Muscle layer of colon (tissue), 2 donors: ENCODE measurements around the gene ABCA7.

ENCODE experiments used
- H3K27ac ChIP-seq: one replicate; pipeline ENCODE4 v1.7.0; 2013; ENCODE audit warnings: low read depth, mild to moderate bottlenecking, low read length, moderate library complexity
- H3K27me3 ChIP-seq, 2 donors: one replicate each; pipeline ENCODE4 v1.7.0; 2013; ENCODE audit warnings: low read length in 2 of 2, mild to moderate bottlenecking in 2 of 2; ENCODE audit not compliant: insufficient read depth in 2 of 2, control insufficient read depth in 1 of 2
- H3K36me3 ChIP-seq: one replicate; pipeline ENCODE4 v1.7.0; 2013; ENCODE audit warnings: mild to moderate bottlenecking, low read length; ENCODE audit not compliant: insufficient read depth
- H3K4me1 ChIP-seq: one replicate; pipeline ENCODE4 v1.7.0; 2013; ENCODE audit warnings: mild to moderate bottlenecking, low read length; ENCODE audit not compliant: insufficient read depth
- H3K4me3 ChIP-seq, 2 donors: one replicate each; pipeline ENCODE4 v1.7.0; 2013; ENCODE audit warnings: low read length in 2 of 2, low read depth in 1 of 2, mild to moderate bottlenecking in 1 of 2, moderate library complexity in 1 of 2
- H3K9ac ChIP-seq: one replicate; pipeline ENCODE4 v1.7.0; 2013; ENCODE audit warnings: low read length
- H3K9me3 ChIP-seq: one replicate; pipeline ENCODE4 v1.7.0; 2013; ENCODE audit warnings: mild to moderate bottlenecking, low read length
- donor health status: abdominal sarcoma.
- donor health status: Adenocarcinoma of cecum.

The ABCA7 gene

DNA sequence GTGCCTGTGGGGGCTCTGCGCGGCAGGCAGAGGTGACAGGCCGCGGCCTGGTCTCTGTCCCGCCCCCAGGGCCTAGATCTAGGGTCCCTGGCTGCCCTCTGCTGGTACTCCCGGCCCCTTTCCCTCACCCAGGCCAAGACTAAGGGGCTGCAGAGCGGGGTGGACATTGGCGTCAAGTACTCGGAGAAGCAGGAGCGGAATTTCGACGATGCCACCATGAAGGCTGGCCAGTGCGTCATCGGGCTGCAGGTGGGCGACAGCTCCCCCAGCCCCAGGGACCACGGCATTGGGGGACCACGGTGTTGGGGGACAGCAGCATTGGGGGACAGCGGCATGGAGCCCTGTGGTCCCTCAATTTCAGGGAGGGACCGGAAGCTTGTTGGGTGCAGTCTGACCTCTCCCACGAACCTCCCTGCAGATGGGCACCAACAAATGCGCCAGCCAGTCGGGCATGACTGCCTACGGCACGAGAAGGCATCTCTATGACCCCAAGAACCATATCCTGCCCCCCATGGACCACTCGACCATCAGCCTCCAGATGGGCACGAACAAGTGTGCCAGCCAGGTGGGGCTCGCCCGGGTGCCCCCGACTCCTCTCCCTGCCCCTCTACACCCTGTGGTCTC is 3.8 kb upstream of the ABCA7 start:
- H3K36me3 ChIP-seq, result peaks cover 19% of the 10 kb centered on the region

DNA sequence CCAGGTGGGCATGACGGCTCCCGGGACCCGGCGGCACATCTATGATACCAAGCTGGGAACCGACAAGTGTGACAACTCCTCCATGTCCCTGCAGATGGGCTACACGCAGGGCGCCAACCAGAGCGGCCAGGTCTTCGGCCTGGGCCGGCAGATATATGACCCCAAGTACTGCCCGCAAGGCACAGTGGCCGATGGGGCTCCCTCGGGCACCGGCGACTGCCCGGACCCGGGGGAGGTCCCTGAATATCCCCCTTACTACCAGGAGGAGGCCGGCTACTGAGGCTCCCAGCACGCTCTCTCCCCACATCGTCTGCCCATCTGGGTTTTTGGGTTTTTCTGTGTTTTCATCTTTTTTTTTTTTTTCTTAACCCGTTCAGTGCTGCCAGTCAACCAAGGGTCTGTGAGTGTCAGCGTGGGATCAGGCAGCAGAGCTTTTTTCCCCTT is 2.3 kb upstream of the ABCA7 start:
- Histone ChIP-seq H3K4me3 (no peak overlapping the region), H3K36me3 (peaks cover 8% of the 10 kb centered on the region), H3K4me1 (peaks cover 25% of the 10 kb centered on the region), H3K27me3 (peaks cover 0 to 16% of the 10 kb centered on the region in 2 donors), H3K9ac (no peak overlapping the region), H3K27ac (no peak overlapping the region), H3K9me3 (no peaks in the 10 kb centered on the region)

More for the DNA sequence above, 3.8 kb upstream of the ABCA7 start:
- H3K27ac ChIP-seq, result no peak overlapping the region
- no peak overlapping the region for H3K9ac ChIP-seq
- no peaks in the 10 kb centered on the region for H3K9me3 ChIP-seq
- peaks cover 21% of the 10 kb centered on the region for H3K4me1 ChIP-seq
- no peak overlapping the region for H3K4me3 ChIP-seq
- H3K27me3 ChIP-seq, result peaks cover 0 to under 1% of the 10 kb centered on the region in 2 donors

DNA sequence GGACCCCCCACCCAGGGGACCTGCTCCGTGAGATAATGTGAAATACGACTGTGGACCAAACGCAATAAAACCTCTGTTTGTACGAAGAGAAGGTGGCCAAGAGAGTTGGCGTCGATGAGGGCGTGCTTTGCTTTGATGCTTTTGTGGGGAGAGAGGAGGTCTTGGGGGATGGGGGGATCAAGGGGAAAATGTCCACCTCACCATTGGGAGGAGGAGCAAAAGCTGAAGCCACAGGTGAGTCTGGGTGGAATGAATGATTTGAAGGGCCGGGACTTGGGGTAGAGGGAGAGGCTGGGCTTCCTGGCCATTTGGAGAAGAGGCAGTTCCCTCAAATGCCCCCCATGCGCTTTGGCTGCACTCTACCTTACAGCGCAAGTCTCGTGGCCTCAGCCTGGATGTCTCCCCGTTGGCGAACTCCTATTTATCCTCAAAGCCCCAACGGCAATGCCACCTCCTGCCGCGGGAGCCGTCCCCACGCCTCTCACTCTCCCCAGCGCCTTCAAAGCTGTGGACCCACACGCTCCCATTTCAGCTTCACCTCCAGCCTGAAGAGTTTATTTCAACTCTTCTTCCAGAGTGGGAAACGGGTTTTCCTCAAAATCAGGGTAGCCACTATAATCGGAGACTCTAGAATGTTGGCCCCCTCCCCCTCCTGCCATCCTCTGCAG is 795 bp upstream of the ABCA7 start:
- Histone ChIP-seq H3K9ac (no peak overlapping the region), H3K27ac (no peak overlapping the region), H3K4me1 (peaks cover 25% of the 10 kb centered on the region), H3K9me3 (no peaks in the 10 kb centered on the region), H3K27me3 (peaks cover 0 to 19% of the 10 kb centered on the region in 2 donors), H3K36me3 (no peaks in the 10 kb centered on the region), H3K4me3 (peak overlapping the region in 1 of 2 donors; percentile 72)

DNA sequence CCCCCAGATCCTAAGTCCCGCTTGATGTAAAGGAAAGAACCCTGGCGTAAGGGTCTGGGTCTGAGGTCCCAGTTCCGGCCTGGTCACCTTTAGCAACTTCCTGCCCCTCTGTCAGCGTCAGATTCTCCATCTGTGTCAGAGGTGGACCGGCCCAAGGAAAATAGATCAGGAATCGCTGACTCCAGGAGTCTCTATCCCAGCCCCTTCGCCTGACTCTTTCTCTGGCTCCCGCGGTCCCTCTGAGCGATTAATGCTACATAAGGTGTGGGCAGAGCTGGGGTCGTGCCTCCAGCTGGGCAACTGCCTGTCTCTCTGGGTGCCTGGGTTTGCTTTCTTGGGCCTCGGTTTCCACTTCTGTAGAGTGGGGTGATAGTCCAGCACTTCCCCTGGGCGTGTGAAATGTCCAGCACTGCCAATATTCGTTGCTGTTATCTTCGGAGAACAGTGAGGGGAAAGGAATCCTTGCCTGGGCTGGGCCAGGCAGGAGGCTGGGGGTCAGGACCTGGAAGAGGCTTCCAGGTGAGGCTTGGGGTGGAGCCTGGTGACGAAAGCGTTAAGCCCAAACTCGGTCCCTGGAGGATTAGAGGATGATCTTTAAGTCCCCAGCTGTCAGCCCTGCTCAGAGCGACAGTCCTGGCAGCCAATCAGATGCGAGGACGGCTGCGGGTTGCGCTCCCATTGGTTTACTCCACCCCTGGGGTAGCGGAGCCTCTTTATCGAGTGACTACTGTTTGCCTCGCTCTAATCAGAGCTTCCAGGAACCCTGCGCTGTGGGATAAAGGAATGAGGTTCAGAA is 767 bp downstream of the ABCA7 start:
- peaks cover 0 to 19% of the 10 kb centered on the region in 2 donors for H3K27me3 ChIP-seq
- peak overlapping the region; percentile 56 to 72 for H3K4me3 ChIP-seq
- no peaks in the 10 kb centered on the region for H3K9me3 ChIP-seq
- no peak overlapping the region for H3K9ac ChIP-seq
- H3K27ac ChIP-seq, result peak overlapping the region; percentile 48
- no peaks in the 10 kb centered on the region for H3K36me3 ChIP-seq
- peaks cover 25% of the 10 kb centered on the region for H3K4me1 ChIP-seq

DNA sequence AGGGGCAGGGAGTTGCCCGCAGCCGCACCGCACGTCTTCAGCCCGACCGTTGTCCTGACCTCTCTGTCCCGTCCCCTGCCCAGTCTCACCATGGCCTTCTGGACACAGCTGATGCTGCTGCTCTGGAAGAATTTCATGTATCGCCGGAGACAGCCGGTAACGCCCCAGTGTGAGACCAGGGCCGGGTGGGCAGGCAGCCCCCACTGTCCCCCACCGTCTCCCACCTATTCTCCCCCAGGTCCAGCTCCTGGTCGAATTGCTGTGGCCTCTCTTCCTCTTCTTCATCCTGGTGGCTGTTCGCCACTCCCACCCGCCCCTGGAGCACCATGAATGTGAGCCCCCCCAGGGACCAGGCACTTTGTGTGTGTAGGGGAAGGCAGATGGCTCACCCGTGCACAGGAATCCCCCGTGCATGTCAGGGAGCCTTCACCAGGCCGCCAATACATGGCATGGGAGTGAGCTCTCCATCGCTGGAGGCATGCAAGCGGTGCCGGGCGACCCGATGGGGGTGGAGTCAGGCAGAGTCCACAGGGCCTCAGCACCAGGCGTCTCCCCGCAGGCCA is 1.4 kb downstream of the ABCA7 start:
- Histone ChIP-seq H3K27ac (no peak overlapping the region), H3K9me3 (no peaks in the 10 kb centered on the region), H3K4me1 (peaks cover 25% of the 10 kb centered on the region), H3K36me3 (no peaks in the 10 kb centered on the region), H3K4me3 (peak overlapping the region; percentile 15 to 72), H3K27me3 (peaks cover 0 to 19% of the 10 kb centered on the region in 2 donors), H3K9ac (no peak overlapping the region)

DNA sequence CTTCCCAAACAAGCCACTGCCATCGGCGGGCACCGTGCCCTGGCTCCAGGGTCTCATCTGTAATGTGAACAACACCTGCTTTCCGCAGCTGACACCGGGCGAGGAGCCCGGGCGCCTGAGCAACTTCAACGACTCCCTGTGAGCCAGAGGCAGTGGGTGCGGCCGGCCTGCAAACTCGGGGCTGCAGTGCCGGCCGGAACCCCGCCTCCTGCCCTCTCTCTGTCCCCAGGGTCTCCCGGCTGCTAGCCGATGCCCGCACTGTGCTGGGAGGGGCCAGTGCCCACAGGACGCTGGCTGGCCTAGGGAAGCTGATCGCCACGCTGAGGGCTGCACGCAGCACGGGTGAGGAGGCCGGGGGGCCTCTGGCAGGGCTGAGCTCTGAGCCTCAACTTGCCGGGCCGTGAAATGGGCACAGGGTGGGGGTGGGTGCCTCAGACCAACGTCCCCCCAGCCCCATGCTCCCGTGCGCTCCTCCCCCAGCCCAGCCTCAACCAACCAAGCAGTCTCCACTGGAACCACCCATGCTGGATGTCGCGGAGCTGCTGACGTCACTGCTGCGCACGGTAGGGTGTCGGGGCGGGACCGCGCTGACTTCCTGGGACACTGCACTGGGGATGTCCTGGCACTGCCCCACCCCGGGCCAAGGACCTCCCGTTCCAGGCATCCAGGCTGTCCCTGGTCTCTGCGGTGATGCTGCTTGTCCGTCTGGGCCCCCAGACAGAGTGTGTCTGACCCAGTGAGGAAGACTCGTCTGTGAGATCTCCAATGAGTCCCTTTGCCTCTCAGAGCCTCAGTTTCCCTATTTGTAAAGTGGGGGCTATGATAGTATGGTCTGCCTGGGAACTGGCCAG is 2.2 kb downstream of the ABCA7 start:
- Histone ChIP-seq H3K27me3 (peaks cover 0 to 19% of the 10 kb centered on the region in 2 donors), H3K36me3 (no peaks in the 10 kb centered on the region), H3K27ac (no peak overlapping the region), H3K9ac (no peak overlapping the region), H3K4me3 (no peak overlapping the region), H3K4me1 (peaks cover 25% of the 10 kb centered on the region), H3K9me3 (no peaks in the 10 kb centered on the region)

DNA sequence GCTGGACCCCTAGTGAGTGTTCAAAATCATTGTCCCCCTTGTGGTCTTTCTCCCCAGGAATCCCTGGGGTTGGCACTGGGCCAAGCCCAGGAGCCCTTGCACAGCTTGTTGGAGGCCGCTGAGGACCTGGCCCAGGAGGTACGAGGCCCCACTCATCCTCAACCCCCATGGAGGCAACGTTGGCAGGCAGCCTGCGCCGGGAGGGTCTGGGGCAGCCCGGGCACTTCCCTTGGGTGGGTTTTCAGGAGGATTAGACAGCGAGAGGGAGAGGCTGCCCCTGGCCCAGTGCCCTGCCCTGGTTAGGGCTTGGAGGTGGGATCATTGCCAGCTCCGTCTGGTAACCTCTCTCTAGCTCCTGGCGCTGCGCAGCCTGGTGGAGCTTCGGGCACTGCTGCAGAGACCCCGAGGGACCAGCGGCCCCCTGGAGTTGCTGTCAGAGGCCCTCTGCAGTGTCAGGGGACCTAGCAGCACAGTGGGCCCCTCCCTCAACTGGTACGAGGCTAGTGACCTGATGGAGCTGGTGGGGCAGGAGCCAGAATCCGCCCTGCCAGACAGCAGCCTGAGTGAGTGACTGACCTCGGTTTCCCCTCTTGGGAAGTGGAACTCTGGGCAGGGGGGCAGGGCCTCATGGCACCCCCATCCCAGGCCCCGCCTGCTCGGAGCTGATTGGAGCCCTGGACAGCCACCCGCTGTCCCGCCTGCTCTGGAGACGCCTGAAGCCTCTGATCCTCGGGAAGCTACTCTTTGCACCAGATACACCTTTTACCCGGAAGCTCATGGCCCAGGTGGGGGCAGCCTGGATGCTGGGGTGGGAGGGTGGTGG is 3.0 kb downstream of the ABCA7 start:
- Histone ChIP-seq H3K36me3 (no peaks in the 10 kb centered on the region), H3K4me1 (peaks cover 25% of the 10 kb centered on the region), H3K27ac (no peak overlapping the region), H3K9ac (no peak overlapping the region), H3K27me3 (peaks cover 0 to 19% of the 10 kb centered on the region in 2 donors), H3K9me3 (no peaks in the 10 kb centered on the region), H3K4me3 (no peak overlapping the region)

DNA sequence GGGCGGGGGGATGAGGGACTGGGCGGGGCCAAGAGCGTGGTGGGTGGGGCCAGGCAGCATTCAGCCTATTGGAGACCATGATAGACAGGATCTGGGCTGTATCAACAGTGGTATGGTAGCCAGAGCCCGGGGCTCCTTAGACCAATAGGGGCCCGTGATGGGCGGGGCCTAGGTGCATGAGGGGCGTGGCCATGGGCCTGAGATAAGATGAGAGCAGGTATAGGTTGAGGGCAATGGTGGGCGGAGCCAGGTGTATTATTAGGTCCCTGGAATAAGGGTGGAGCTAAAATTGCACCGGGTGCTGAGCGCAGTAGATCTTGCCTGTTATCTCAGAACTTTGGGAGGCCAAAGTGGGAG is 5.3 kb downstream of the ABCA7 start:
- H3K9ac ChIP-seq, result no peak overlapping the region
- no peak overlapping the region for H3K27ac ChIP-seq
- H3K36me3 ChIP-seq, result no peaks in the 10 kb centered on the region
- H3K27me3 ChIP-seq, result peaks cover 0 to 19% of the 10 kb centered on the region in 2 donors
- H3K4me3 ChIP-seq, result no peak overlapping the region
- H3K4me1 ChIP-seq, result peaks cover 13% of the 10 kb centered on the region
- no peaks in the 10 kb centered on the region for H3K9me3 ChIP-seq

DNA sequence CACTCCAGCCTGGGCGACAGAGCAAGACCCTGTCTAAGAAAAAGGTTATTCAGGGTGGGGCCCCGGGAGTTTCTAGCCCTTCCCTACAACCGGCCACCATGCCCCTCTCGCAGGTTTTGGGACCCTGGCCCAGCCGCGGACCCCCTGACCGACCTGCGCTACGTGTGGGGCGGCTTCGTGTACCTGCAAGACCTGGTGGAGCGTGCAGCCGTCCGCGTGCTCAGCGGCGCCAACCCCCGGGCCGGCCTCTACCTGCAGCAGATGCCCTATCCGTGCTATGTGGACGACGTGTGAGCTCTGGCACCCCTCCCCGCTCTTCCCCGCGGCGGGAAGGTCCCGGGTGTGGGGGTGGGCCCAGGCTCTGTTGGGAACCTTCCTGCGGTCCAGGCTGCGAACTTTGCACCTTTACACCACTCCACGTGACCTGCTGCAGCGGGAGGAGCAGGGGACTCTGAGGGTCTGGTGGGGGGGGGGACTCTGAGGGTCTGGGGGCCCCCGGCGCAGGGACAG is 6.3 kb downstream of the ABCA7 start:
- H3K36me3 ChIP-seq, result no peaks in the 10 kb centered on the region
- H3K4me3 ChIP-seq, result no peak overlapping the region
- H3K27ac ChIP-seq, result no peak overlapping the region
- H3K4me1 ChIP-seq, result peaks cover 4% of the 10 kb centered on the region
- H3K9ac ChIP-seq, result no peak overlapping the region
- no peaks in the 10 kb centered on the region for H3K9me3 ChIP-seq
- H3K27me3 ChIP-seq, result peaks cover 0 to 18% of the 10 kb centered on the region in 2 donors
